NCI-H2196 treated with DMSO at 0.1 percent for 48 hours (cell line): Measurements from ENCODE around the gene AKAP12.

ENCODE experiments used
- DNase-seq: peaks from one replicate; lab custom pipeline; 2025; ENCODE audit not compliant: unreplicated experiment; lab: John Stamatoyannopoulos, UW

Gene AKAP12

DNA sequence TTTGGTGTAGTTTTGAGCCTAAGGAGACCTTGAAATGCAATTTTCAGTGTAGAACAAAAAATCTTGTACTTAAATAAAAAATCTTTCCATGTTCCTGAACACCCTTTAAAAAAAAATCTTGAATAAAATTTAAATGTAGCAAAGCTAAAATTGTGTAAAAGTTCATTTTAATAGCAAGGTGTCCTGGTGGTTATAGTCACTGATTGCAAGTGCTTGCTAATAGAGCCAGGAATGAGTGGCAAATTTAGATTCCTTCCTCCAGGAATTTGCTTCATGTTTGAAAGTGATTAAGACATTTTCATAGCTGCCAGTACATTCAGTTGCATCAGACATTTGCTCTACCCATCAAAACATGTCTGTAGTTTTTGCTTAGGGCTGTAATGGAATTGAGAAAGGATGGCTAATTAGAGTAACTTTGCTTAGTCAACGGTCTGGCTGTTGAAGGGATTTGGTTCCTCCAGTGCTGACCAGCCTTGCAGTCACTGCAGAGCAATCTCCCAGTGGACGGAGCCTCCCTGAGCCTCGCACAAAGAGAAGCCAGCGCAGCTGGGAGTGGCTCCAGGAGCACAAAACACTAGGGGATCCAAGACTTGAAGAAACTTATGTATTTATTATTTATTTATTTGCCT lies 36.5 kb downstream of the AKAP12 start:
- DNase-seq, result no peak

DNA sequence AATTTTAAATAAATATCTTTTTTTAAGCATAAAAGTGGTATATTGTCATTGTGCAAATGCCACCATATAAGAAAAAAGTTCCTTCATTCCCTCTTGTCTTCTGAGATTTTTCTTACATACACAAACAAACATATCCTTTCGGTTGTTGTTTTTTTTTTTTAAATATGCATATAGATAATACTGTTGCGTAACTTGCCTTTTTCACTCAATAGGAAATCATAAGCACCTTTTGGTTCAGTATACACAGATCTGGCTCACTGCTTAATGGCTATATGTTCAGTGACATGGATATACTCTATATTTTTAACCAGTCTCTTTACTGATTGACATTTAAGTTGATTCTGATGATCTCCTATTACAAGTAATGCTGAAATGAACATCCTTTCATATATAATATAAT lies 40.1 kb downstream of the AKAP12 start:
- no peak for DNase-seq

DNA sequence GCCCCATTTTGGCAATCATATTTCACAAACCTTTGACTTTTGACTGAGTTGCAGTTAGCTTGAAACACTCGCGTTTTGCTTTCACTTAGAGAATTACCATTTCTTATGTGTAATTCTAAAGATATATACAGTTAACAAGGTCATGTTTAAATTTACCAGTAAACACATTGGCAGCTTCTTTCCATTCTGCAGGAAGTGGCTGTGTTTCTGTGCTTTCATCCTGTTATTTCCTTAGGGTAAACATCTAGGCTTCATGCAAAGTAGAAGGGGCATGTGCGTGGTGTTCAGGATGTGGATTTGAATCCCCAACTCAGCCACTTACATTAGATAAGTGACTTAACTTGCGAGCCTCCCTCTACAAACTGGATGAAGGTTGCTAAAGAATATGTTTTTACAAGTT lies 41.1 kb downstream of the AKAP12 start:
- no peak for DNase-seq

DNA sequence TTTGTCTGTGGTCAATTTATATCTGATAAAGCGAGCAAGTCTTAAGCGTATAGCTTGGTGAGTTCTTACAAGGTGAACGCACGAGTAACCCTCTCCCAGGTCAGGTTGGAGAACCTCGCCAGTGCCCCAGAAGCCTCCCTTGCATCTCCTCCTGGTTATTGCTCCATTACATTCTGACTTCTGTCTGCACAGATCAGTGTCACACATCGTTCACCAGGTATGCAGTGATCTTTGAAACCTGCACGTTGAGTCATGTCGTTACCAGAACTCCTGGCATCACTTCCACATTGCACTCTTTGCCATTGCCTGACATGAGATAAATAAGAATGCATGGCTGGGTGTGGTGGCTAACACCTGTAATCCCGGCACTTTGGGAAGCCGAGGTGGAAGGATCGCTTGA lies 44.2 kb downstream of the AKAP12 start:
- DNase-seq, result no peak

DNA sequence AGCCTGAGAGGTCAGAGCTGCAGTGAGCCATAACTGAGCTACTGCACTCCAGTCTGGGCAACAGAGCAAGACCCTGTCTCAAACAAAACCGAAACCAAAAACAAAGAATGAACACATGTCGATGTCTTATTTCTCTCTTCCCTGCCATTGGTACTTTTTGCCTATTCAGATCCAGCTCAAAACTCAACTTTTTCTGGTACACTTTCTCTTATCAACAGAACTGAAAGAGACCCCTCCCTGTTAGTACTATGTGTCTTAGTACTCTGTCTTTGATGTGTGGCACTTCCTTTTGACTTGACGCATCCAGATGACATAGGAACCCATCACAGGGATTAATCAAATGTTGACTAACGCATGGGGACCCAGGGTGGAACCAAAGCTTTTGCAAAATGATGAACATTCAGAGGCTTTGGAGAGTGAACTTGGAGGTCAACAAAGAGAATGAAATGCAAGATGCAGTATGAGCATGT lies 44.8 kb downstream of the AKAP12 start:
- DNase-seq, result no peak

DNA sequence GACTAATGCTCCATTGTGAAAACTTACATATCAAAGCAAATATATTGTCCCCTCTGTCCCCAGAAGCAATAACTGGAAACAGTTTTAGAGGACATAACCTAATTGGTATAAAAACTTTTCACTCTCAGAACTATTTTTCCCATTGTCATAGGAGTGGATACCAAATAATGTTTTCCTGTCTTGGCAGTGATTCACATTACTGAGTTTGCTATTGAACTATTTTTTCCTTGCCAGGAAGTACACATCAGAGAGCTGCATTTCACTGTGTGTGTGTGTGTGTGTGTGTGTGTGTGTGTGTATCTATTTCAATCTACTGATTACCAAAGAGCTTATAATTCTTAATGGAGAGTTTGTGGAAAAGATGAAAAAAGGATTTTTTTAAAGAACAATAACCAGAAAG lies 45.4 kb downstream of the AKAP12 start:
- no peak for DNase-seq

DNA sequence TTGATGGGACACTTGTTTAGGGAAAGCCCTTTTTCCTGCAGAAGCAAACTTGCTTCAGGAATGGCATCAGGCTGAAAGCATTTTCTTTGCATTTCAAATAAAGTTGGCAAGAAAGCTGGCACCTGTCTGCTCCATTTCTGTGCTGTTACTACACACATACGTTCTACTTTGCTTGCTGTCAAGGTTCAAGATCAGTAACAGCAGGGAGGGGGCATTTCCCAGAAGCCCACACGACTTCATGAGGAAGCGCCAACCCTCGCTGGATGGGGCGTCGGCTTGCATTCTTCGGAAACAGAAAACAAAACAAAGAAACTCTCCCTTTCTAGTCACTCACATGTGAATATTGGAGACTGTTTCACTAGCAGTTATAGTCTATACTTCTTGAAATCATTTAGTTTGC lies 46.4 kb downstream of the AKAP12 start:
- DNase-seq, result no peak

DNA sequence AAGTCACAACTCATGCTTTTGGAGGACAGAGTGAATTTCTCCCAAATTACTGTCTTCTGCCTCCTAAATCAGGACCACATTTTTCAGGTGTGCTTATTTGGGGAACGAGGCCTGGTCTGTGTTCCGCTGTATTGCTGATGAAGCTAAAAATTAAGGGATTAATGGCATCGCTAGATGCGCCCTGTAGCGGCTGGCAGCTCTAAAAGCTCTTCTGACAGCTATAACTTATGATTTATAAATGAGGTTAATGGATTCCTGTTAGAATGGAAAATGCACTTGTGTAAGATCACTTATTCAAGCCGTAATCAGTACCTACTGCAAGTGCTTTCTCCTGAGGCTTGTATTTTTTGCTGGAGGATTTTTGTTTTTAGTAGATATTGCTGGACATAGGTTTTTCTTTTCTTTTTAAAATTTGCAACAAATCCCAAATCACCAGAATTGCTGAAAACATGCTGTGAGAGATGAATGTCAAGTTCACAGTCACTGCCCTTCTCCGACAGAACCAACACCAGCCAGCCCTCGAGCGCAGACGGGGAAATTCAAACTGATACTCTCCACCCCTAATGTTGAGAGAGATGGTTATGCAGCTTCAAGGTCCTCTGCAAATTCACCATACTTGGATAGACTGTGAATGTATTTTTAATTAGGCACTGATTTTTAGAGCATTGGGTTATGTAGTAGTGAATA lies 49.1 kb downstream of the AKAP12 start:
- no peak for DNase-seq

DNA sequence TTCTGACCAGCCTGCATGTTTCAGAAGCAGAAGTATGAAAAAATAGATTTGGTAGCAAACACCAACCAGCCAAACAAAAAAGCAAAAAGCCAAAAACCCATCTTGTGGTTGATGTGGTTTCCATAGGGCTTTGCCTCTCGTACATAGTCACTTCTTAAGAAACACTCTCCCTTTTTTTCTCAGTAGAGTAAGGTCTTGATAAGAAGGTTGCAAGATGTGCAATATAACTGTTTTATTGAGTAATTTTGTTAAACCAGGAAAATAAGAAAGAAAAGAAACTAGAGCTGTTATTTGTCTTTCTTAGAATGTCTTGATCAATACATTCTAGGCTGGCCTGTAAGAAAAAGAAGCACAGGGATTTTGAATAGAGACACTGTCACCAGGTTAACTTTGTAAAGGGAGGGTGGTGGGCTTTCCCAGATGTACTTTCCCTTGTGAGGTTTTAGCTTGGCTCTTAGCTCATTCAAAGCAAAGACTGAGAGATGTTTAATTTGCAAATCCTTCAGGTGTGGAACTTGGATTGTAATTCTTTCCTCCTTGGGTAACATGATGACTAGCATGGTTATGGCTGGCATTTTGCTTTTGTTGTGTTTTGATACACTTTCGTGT lies 49.7 kb downstream of the AKAP12 start:
- DNase-seq, result no peak

DNA sequence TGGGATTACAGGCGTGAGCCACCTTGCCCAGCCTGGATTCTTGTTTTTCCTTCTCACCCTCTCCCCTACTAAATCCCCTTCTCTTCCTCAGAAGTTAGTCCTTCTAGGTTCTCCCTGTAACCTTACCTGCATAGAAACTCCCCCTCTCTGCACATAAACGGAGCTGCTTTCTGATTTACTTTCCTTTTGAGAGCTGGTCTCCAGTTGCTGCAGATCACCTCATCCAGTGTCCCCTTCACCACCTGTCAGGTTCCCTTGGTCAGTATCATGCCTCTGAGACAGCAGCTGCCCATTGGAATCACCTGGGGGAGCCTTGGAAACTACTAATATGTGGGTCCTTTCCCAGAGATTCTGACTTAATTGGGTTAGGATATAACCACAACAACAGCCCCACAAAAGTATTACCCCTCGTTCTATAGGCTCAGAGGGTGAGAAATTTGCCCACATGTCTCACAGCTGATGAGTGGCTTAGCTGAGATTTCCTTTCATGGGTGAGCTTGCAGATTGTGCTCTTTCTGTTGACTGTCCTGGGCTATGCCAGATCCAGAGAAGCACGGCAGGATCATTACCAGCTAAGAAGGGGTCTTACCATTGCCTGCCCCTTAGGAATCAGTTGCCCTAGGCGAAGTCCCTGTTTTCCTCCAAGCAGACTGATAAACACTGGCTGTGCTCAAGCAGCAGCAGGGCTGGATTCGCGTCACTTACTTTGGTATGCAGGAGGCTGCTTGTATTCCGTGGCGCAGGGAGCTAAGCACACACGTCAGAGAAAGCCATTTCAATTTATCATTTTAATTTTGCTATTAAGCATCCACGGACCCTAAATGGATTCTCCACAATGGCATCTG lies 51.3 kb downstream of the AKAP12 start:
- no peak for DNase-seq

DNA sequence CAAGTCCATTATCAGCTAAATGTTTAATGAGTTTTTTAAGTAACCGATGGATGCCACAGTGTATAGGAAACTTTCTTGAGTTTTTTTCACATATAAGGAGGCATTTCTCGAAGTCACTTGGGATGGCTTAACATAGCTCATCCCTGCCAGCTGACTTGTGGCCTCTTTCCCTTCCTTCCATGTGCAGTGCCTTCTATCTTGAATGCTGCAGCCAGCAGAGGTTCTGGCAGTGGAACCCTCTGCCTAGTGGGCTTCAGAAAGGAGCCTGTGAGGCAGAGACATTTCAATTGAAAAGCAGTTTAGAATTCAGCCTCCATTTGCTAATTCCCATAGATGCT lies 51.9 kb downstream of the AKAP12 start:
- no peak for DNase-seq

DNA sequence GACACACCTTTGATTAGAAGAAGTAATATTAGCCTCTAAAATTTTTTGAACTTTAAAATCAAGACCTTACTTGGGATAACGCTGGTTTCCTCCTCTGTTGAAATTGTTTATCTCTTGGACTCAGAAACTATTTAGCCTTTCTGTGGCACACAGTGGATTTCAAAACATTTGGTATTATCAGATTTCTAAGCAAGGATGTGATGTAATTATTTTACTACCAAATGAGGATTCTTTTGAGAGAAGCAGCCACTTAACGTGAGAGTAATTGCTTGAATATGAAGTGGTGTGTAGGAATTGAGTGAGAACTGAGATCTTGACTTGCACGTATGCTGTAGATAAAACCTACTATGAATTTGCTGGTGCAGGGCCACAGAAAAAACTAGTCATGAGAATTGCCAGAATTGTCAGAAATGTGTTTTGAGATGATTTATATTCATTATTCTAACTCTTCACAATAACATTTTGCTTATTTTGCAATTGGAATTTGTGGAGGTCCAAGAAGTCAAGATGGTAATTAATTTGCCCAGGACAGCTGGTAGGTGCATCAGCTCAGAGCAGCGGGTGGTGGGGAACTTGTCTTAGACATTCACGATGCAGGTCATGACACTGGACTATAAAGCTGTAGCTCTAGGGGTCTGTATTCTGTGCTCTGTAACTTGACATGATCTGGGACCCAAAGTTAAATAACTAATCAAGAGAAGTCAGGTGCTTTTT lies 53.4 kb downstream of the AKAP12 start:
- DNase-seq, result no peak

DNA sequence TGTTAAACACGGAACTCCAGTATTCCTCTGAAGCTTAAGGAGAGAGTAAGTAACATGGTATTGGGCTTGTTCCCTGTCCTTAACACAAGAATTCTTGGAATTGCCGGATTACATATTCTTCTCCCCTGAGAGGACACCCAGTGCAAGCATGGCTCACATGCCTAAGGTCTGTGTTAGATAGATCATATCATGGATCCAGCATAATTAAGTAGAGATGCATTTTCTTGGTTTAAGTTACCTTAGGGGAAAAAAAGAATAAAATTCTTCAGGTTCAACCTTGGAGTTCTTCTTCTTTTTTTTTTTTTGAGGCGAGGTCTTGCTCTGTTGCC lies 53.9 kb downstream of the AKAP12 start:
- DNase-seq, result no peak

DNA sequence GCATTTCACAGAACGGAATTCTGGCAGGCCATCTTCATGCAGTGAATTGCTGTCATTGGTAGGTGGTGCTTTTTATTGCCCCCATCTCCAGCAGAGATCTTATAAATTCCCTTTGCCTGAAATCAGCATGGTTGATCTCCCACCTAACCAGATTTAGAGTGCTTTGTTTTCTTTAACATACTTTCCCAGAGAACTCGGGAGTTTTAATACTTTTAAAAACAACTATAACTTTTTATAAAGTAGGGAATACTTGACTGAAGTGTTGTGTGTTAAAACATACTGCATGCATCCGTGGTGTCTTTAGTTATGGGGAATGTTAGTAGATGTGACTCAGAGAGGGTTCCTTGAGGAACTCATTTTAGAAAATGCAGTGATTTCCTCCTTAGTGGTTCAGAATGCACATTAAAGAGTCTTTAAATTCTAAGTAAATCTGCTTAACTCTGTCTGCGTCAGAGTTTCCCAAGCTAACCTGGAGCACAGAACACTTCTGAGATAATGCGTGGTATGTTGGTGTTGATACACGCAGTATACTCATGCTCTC lies 54.9 kb downstream of the AKAP12 start:
- no peak for DNase-seq

DNA sequence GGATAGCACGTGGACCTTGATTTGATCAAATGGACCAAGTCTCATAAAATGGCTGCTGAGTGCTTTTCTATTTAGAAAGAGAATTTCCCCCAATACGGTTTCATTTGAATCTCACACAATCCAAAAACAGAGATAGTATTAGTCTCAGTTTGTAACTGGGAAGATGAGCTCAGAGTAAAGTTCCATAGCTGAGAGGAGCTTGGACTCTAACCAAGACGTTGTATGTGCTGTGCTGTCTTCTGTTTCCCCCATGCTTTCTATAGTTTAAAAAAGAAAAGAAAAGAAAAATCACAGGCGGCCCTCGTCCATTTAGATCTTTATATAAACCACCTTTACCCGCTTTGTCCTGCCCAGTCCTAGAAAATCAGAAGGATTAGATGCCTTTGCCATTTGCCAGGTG lies 58.1 kb downstream of the AKAP12 start:
- no peak for DNase-seq

DNA sequence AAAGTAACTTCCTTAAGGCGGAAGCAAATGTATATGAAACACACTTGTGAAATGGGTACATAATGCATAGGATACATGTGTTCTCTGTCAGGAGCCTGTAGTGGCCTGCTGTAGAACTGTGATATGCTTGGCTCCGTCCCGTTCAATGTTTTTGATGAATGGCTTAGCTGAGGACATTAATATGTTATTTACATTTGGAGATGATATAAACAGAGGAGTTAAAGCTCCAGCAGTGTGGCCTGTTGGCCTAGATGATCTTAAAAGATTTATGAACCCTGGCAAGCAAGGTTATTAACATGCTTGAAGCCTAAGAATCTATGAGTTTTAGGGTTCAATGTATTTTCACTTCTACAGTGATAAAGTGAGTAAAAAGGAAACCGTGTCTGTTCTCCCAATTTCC lies 59.2 kb downstream of the AKAP12 start:
- no peak for DNase-seq

DNA sequence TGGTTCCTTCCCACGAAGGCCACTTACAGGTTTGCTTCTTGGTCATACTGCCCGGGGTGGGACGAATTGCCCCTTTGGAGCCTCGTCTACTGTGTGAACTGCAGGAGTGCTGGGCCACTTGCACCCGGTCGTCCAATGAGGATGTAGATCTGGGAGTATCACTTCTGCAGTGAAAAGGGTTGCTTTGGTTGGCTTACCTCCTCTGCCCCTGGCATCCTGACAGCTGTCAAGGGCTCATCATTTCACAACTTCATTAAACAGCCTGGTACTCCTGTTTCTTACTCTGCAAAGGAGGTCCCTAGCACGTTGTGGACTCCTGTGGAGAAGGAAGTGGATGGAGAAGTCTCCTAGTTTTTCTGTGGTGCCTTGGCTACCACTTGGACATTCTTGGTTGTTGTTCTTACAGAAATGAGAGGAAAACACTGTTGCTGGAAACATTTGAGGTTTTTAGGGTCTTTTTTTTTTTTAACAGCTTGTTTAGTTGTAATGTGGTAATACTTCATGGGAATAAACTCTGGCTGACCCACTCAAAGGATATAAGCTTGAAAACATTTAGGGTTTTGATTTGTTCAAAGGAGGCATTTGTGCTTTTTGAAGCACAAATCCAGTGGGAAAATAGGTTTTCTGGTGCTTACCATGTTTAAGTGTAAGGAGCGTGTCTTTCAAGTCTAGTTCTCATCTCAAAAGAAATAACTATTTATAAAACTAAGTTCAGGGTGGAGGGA lies 60.7 kb downstream of the AKAP12 start:
- no peak for DNase-seq

DNA sequence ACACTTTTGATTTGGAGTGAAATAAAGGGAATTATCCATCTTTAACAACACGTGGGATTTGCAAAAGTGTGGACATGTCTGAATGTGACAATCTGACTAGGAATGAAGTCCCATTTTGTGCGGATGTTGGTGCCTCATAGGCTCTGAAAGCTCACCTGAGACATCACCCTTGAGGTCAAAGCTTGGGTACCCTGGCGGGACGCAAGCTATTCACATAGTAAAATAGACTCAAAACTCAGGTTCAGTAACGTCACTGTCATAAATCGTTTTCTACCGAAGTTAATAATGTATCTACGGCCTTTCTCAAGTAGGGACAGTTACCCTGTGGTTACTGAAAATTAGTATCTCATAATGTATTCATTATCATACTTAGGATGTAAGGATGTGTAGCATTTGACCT lies 61.8 kb downstream of the AKAP12 start:
- DNase-seq, result no peak

DNA sequence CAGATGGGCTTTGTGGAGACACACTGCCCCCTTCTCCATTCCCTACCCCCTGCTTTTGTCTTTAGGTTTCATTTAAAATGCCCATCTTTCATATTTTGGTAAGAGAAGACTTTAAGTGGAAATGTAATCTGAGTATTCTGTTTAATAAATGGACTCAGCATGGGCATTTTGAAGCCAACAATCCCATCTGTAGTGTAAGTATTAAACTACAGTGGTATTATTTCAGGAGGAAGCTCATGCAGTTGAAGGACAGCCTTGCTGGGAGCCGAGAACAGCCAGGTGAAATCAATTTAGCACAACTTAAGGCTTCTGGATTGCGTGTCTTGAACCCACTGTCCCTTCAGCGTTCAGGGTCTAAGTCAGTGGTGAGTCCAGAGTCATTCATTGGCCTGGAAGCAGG lies 63.5 kb downstream of the AKAP12 start:
- no peak for DNase-seq

DNA sequence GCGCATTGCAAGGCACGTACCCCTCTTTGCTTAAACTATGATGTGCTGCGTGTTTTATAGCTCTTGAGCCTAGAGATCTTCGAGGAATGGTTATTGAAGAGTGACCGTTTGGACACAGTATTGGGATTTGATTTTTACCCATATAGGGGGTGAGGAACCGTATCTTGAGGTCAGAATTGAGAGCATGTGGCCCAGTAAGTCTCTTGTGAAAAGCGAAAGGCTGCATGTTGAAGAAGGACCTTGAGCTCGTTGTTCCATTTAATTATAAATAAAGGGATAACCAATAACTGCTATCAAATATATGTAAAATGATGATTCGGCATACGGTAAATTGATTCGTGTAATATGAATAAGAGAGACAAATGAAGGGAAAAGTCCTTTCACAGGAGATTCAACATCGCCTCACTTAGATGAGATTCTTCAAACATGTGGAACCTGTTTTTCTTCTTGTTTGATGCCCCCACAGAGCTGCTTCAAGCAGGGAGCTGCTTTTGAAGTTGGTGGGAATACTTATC lies 66.6 kb downstream of the AKAP12 start:
- no peak for DNase-seq
